ENCODE measurements around the gene MRPL51.
"Not testable (repeated sequence)": the region's sequence is repeated elsewhere in the genome, so short reads cannot be mapped to it uniquely, and the experiment has no call there.

The MRPL51 gene

DNA sequence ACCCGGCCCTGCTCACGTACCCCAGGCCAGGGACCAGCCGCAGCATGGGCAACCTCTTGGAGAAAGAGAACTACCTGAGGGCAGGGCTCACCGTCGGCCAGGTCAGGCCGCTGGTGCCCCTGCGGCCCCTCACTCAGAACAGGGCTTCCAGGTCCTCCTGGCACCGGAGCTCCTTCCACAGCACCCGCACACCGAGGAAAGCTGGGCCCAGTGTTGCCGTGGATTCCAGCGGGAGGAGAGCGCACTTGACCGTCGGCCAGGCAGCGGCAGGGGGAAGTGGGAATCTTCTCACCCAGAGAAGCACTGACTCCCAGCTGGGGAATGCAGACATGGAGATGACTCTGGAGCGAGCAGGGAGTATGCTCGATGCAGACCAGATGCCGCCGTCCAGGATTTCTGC lies 14.6 kb downstream of the MRPL51 start:
- Histone ChIP-seq H3K27me3 (ENCODE audit: control insufficient read depth, insufficient read depth, low read length) (no peaks in the 10 kb centered on the region), H3K9me3 (ENCODE audit: control insufficient read depth, insufficient read depth, low read length) (no peaks in the 10 kb centered on the region), H3K36me3 (ENCODE audit: control insufficient read depth, insufficient read depth, low read length) (no peaks in the 10 kb centered on the region), H3K4me1 (ENCODE audit: control insufficient read depth, insufficient read depth, low read length) (no peaks in the 10 kb centered on the region), H3K27ac (ENCODE audit: low read length) (no peak overlapping the region), H3K4me3 (ENCODE audit: low read length) (no peak overlapping the region)
- no peak for DNase-seq (ENCODE audit: low read depth, low spot score)
- WGBS (ENCODE audit: insufficient coverage, insufficient read length) = no CpG with 5 or more reads among the region's 20 CpGs

GRCh38 chr12:6477601-6478377 lies 15.3 kb downstream of the MRPL51 start:
- H3K4me3 ChIP-seq (ENCODE audit: low read length); H3K9me3 ChIP-seq (ENCODE audit: control insufficient read depth, insufficient read depth, low read length); DNase-seq (ENCODE audit: low read depth, low spot score); H3K27ac ChIP-seq (ENCODE audit: low read length); H3K4me1 ChIP-seq (ENCODE audit: control insufficient read depth, insufficient read depth, low read length); H3K27me3 ChIP-seq (ENCODE audit: control insufficient read depth, insufficient read depth, low read length); H3K36me3 ChIP-seq (ENCODE audit: control insufficient read depth, insufficient read depth, low read length): not testable (repeated sequence)
- no CpG with 5 or more reads among the region's 37 CpGs for WGBS (ENCODE audit: insufficient coverage, insufficient read length)

DNA sequence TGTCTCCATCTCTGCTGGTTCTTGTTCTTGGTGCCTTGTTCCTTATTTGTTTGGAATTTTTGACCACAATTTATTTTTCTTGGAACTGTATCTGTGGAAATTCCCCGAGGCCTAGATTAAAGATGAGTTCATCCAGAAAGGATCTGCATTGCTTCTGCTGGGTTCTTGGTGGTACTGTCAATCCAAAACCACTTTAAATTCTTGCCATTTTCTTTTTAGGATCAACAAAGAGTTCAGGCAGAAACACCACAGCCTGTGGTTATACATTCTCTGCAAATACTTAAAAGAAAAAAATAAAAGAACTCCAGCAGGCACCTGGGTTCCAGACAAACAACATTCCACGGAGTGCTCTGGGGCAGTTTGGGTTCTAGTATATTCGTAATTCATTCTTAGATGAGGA lies 16.6 kb downstream of the MRPL51 start:
- no peak overlapping the region for H3K27ac ChIP-seq (ENCODE audit: low read length)
- H3K36me3 ChIP-seq (ENCODE audit: control insufficient read depth, insufficient read depth, low read length) = no peaks in the 10 kb centered on the region
- no peaks in the 10 kb centered on the region for H3K9me3 ChIP-seq (ENCODE audit: control insufficient read depth, insufficient read depth, low read length)
- no peak overlapping the region for H3K4me3 ChIP-seq (ENCODE audit: low read length)
- no peaks in the 10 kb centered on the region for H3K4me1 ChIP-seq (ENCODE audit: control insufficient read depth, insufficient read depth, low read length)
- no peak for DNase-seq (ENCODE audit: low read depth, low spot score)
- no CpG with 5 or more reads among the region's 3 CpGs for WGBS (ENCODE audit: insufficient coverage, insufficient read length)
- no peaks in the 10 kb centered on the region for H3K27me3 ChIP-seq (ENCODE audit: control insufficient read depth, insufficient read depth, low read length)

DNA sequence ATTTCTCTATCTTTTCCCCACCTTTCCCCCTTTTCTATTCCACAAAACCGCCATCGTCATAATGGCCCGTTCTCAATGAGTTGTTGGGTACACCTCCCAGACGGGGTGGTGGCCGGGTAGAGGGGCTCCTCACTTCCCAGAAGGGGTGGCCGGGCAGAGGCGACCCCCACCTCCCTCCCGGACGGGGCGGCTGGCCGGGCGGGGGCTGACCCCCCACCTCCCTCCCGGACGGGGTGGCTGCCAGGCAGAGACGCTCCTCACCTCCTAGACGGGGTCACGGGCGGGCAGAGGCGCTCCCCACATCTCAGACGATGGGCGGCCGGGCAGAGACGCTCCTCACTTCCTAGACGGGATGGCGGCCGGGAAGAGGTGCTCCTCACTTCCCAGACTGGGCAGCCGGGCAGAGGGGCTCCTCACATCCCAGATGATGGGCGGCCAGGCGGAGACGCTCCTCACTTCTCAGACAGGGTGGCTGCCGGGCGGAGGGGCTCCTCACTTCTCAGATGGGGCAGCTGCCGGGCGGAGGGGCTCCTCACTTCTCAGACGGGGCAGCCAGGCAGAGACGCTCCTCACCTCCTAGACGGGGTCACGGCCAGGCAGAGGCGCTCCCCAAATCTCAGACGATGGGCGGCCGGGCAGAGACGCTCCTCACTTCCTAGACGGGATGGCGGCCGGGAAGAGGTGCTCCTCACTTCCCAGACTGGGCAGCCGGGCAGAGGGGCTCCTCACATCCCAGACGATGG lies 17.7 kb downstream of the MRPL51 start:
- not testable (repeated sequence) for H3K9me3 ChIP-seq (ENCODE audit: control insufficient read depth, insufficient read depth, low read length); DNase-seq (ENCODE audit: low read depth, low spot score); H3K4me1 ChIP-seq (ENCODE audit: control insufficient read depth, insufficient read depth, low read length); H3K4me3 ChIP-seq (ENCODE audit: low read length); H3K27me3 ChIP-seq (ENCODE audit: control insufficient read depth, insufficient read depth, low read length); H3K27ac ChIP-seq (ENCODE audit: low read length); H3K36me3 ChIP-seq (ENCODE audit: control insufficient read depth, insufficient read depth, low read length)
- WGBS (ENCODE audit: insufficient coverage, insufficient read length) = no CpG with 5 or more reads among the region's 48 CpGs

DNA sequence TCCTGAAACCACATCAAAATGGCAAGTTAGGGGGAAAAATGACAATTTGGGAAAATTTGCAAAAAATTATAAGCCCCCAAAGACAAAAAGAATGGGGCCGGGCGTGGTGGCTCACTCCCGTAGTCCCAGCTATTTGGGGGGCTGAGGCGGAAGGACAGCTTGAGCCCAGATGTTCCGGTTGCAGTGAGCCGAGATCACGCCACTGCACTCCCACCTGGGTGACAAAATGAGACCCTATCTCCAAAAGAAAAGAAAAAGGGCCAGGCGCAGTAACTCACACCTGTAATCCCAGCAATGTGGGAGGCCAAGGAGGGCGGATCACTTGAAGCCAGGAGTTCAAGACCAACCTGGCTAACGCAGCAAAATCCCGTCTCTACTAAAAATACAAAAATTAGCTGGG lies 20.6 kb downstream of the MRPL51 start:
- Histone ChIP-seq H3K9me3 (ENCODE audit: control insufficient read depth, insufficient read depth, low read length) (no peaks in the 10 kb centered on the region), H3K27ac (ENCODE audit: low read length) (no peak overlapping the region), H3K36me3 (ENCODE audit: control insufficient read depth, insufficient read depth, low read length) (no peaks in the 10 kb centered on the region), H3K27me3 (ENCODE audit: control insufficient read depth, insufficient read depth, low read length) (no peaks in the 10 kb centered on the region), H3K4me1 (ENCODE audit: control insufficient read depth, insufficient read depth, low read length) (no peaks in the 10 kb centered on the region), H3K4me3 (ENCODE audit: low read length) (no peak overlapping the region)
- no peak for DNase-seq (ENCODE audit: low read depth, low spot score)
- no CpG with 5 or more reads among the region's 11 CpGs for WGBS (ENCODE audit: insufficient coverage, insufficient read length)

DNA sequence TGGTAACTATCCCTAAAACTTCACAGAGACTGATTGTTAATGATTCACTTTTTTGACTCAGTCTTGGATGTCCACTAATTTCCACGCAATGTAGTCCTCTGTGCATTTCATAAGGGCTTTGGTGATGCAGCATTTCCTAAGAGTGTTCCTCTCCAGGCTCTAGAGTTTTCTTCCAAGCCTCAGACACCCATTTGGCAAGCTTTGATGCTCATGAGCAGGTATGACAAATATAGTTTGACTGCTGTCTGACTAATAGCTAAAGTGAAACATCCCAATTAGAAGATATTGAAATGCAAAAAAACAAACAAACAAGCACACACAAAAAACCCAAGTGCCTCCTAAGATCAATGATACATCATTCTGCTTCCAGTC lies 21.1 kb downstream of the MRPL51 start:
- no peaks in the 10 kb centered on the region for H3K9me3 ChIP-seq (ENCODE audit: control insufficient read depth, insufficient read depth, low read length)
- no peaks in the 10 kb centered on the region for H3K27me3 ChIP-seq (ENCODE audit: control insufficient read depth, insufficient read depth, low read length)
- H3K36me3 ChIP-seq (ENCODE audit: control insufficient read depth, insufficient read depth, low read length) = no peaks in the 10 kb centered on the region
- no peak overlapping the region for H3K4me3 ChIP-seq (ENCODE audit: low read length)
- no CpG with 5 or more reads among the region's 1 CpG for WGBS (ENCODE audit: insufficient coverage, insufficient read length)
- no peak for DNase-seq (ENCODE audit: low read depth, low spot score)
- H3K4me1 ChIP-seq (ENCODE audit: control insufficient read depth, insufficient read depth, low read length) = no peaks in the 10 kb centered on the region
- H3K27ac ChIP-seq (ENCODE audit: low read length) = no peak overlapping the region

GRCh38 chr12:6470375-6471163 lies 22.5 kb downstream of the MRPL51 start, which contains the start of gene VAMP1:
Gene VAMP1 (minus strand): TSS chr12:6470677. CDS start chr12:6470531, 146 bp downstream.
- WGBS (ENCODE audit: insufficient coverage, insufficient read length) = no CpG with 5 or more reads among the region's 69 CpGs
- peak within 1 kb of the TSS; percentile 72 for H3K4me3 ChIP-seq (ENCODE audit: low read length)
- DNase-seq (ENCODE audit: low read depth, low spot score) = peak; percentile 82
- no peaks in the 10 kb centered on the region for H3K9me3 ChIP-seq (ENCODE audit: control insufficient read depth, insufficient read depth, low read length)
- H3K4me1 ChIP-seq (ENCODE audit: control insufficient read depth, insufficient read depth, low read length) = no peaks in the 10 kb centered on the region
- no peak within 1 kb of the TSS for H3K27ac ChIP-seq (ENCODE audit: low read length)
- peaks cover 3% of the 10 kb centered on the region; the same call in 1 of the 2 replicates for H3K36me3 ChIP-seq (ENCODE audit: control insufficient read depth, insufficient read depth, low read length)
- no peaks in the 10 kb centered on the region for H3K27me3 ChIP-seq (ENCODE audit: control insufficient read depth, insufficient read depth, low read length)

DNA sequence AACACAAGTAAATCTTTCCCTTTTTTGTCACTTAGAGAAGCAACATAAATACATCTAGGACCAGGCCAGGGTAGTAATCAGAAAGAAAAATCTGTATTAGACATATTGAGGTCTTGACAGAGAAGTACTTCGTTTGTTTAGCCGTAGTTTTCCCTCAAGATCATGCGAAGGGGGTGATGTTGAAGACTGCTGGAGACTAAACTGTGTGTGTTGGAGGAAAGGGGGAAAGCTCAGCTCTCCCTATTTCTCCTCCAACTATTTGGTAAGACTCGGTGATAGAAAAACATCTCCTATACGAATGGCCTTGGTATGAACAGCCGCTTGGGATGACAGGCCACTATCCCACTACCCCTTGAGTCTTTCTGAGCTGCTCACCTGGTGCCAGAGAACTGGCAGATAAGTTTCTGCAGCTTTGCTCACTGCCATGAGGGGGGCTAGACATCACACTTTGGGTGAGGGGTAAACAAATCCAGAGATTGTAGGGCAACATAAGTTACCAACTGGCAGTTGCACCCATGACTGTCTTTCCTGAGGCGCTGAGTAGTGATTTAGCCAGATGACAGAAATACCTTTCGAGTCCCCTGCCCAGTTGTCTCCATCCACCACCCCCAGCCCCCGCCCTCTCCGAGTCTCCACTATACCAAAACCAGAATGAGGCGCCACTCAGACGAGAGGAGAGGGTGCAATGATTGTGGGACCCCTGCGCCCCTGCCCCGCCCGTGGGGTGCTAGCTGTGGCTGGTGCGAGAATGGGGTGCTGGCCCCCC lies 23.3 kb downstream of the MRPL51 start:
- Histone ChIP-seq H3K27ac (ENCODE audit: low read length) (no peak overlapping the region), H3K36me3 (ENCODE audit: control insufficient read depth, insufficient read depth, low read length) (peaks cover 3% of the 10 kb centered on the region; the same call in 1 of the 2 replicates), H3K4me3 (ENCODE audit: low read length) (peak overlapping the region; percentile 72), H3K9me3 (ENCODE audit: control insufficient read depth, insufficient read depth, low read length) (no peaks in the 10 kb centered on the region), H3K4me1 (ENCODE audit: control insufficient read depth, insufficient read depth, low read length) (no peaks in the 10 kb centered on the region), H3K27me3 (ENCODE audit: control insufficient read depth, insufficient read depth, low read length) (no peaks in the 10 kb centered on the region)
- no peak for DNase-seq (ENCODE audit: low read depth, low spot score)
- no CpG with 5 or more reads among the region's 16 CpGs for WGBS (ENCODE audit: insufficient coverage, insufficient read length)

- H3K36me3 ChIP-seq (ENCODE audit: control insufficient read depth, insufficient read depth, low read length) = peaks cover 7% of the 10 kb centered on the region; the same call in 1 of the 2 replicates
- no peaks in the 10 kb centered on the region for H3K9me3 ChIP-seq (ENCODE audit: control insufficient read depth, insufficient read depth, low read length)
- no peaks in the 10 kb centered on the region for H3K27me3 ChIP-seq (ENCODE audit: control insufficient read depth, insufficient read depth, low read length)
- H3K27ac ChIP-seq (ENCODE audit: low read length) = no peak overlapping the region
- no peak overlapping the region for H3K4me3 ChIP-seq (ENCODE audit: low read length)
- H3K4me1 ChIP-seq (ENCODE audit: control insufficient read depth, insufficient read depth, low read length) = no peaks in the 10 kb centered on the region
- no peak for DNase-seq (ENCODE audit: low read depth, low spot score)
- no CpG with 5 or more reads among the region's 6 CpGs for WGBS (ENCODE audit: insufficient coverage, insufficient read length)
Observed at GRCh38 chr12:6469092-6469491, 24.0 kb downstream of the MRPL51 start.

GRCh38 chr12:6468283-6468575 lies 24.8 kb downstream of the MRPL51 start:
- Histone ChIP-seq H3K4me1 (ENCODE audit: control insufficient read depth, insufficient read depth, low read length) (no peaks in the 10 kb centered on the region), H3K36me3 (ENCODE audit: control insufficient read depth, insufficient read depth, low read length) (peaks cover 7% of the 10 kb centered on the region; the same call in 1 of the 2 replicates), H3K4me3 (ENCODE audit: low read length) (no peak overlapping the region), H3K9me3 (ENCODE audit: control insufficient read depth, insufficient read depth, low read length) (no peaks in the 10 kb centered on the region), H3K27me3 (ENCODE audit: control insufficient read depth, insufficient read depth, low read length) (no peaks in the 10 kb centered on the region), H3K27ac (ENCODE audit: low read length) (no peak overlapping the region)
- no peak for DNase-seq (ENCODE audit: low read depth, low spot score)

Data from iPS DF 6.9 (cell line).